ENCODE measurements around the gene WSCD2. TPM values are rescaled to one million over a fixed set of nuclear protein-coding genes. Genes with fewer than 3 reads are reported as not detected.

The WSCD2 gene
- polyA plus RNA-seq, 1 donor (not counting 4 experiments of a cell fraction or from before 2014, with no cell fraction given), result not detected

GRCh38 chr12:108128221-108129016 is 669 bp upstream of the WSCD2 start:
- H3K9me1 ChIP-seq (ENCODE audit: control insufficient read depth, extremely low read depth, insufficient read depth, low read length), result no peaks in the 10 kb centered on the region
- no peak overlapping the region for H3K4me3 ChIP-seq (ENCODE audit: control insufficient read depth in 2 of 3, extremely low read depth in 1 of 3, insufficient read depth in 2 of 3, low read depth in 1 of 3, low read length in 3 of 3)
- FAIRE-seq (no peak), DNase-seq (ENCODE audit: low read depth, low spot score) (no peak)
- no peaks in the 10 kb centered on the region for H3K79me2 ChIP-seq (ENCODE audit: control insufficient read depth, insufficient read depth, low read length)
- no peaks in the 10 kb centered on the region for H3K4me1 ChIP-seq (ENCODE audit: control insufficient read depth, extremely low read depth, insufficient read depth, low read length)
- H3K9me3 ChIP-seq (ENCODE audit: control insufficient read depth, low read depth, low read length), result no peaks in the 10 kb centered on the region
- no peak overlapping the region for H2AFZ ChIP-seq (ENCODE audit: control insufficient read depth, low read length)
- dilution Hi-C loops (cut with MboI; ENCODE audit: extremely low pct_ligation_motif_present, low sequenced_read_pairs), result no loop called here
- peaks cover 39% of the 10 kb centered on the region for H3K27me3 ChIP-seq (ENCODE audit: control insufficient read depth, extremely low read depth, insufficient read depth, low read length)
- no peak for TF ChIP-seq EZH2 (IDR thresholded peaks at IDR 0.05; ENCODE audit: low read length)
- TF ChIP-seq, protein P1, sequence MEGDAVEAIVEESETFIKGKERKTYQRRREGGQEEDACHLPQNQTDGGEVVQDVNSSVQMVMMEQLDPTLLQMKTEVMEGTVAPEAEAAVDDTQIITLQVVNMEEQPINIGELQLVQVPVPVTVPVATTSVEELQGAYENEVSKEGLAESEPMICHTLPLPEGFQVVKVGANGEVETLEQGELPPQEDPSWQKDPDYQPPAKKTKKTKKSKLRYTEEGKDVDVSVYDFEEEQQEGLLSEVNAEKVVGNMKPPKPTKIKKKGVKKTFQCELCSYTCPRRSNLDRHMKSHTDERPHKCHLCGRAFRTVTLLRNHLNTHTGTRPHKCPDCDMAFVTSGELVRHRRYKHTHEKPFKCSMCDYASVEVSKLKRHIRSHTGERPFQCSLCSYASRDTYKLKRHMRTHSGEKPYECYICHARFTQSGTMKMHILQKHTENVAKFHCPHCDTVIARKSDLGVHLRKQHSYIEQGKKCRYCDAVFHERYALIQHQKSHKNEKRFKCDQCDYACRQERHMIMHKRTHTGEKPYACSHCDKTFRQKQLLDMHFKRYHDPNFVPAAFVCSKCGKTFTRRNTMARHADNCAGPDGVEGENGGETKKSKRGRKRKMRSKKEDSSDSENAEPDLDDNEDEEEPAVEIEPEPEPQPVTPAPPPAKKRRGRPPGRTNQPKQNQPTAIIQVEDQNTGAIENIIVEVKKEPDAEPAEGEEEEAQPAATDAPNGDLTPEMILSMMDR (optimal IDR thresholded peaks at IDR 0.05 in 1 of 3, IDR thresholded peaks at IDR 0.05 in 1 of 3, conservative IDR thresholded peaks at IDR 0.05 in 1 of 3; ENCODE audit: extremely low read depth in 1 of 3, insufficient read depth in 2 of 3, low read length in 3 of 3), result no peak
- H3K4me2 ChIP-seq (ENCODE audit: control insufficient read depth, extremely low read depth, insufficient read depth, low read depth, low read length), result peak overlapping the region; percentile 33
- no peaks in the 10 kb centered on the region for H3K36me3 ChIP-seq (ENCODE audit: control insufficient read depth in 2 of 2, extremely low read depth in 1 of 2, insufficient read depth in 2 of 2, low read length in 2 of 2)
- no peaks in the 10 kb centered on the region for H4K20me1 ChIP-seq (ENCODE audit: control insufficient read depth, extremely low read depth, insufficient read depth, low read length)
- no peak overlapping the region for H3K27ac ChIP-seq (ENCODE audit: control insufficient read depth, insufficient read depth, low read length)
- H3K9ac ChIP-seq (ENCODE audit: control insufficient read depth, extremely low read depth, insufficient read depth, low read length), result no peak overlapping the region

DNA sequence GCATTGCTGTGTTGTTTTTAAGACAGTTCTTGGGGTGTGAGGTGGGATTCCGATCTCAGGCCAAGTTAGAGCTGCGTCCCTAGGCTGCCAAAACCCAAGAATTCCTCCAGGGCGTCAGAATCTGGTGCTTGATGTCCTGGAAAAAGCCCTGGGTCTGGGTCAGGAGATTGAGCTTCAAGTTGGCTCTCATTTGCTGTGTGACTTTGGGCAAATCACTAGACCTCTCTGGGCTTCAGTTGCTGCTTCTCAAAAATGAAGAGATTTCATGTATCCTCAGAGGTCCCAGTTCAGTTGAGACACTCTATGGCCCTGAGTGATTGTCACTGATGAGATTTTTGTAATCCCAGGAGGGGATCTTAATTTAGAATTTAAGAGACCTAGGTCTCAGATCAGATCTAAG is 1.9 kb downstream of the WSCD2 start:
- peaks cover 47% of the 10 kb centered on the region for H3K27me3 ChIP-seq (ENCODE audit: control insufficient read depth, extremely low read depth, insufficient read depth, low read length)
- H3K36me3 ChIP-seq (ENCODE audit: control insufficient read depth in 2 of 2, extremely low read depth in 1 of 2, insufficient read depth in 2 of 2, low read length in 2 of 2), result no peaks in the 10 kb centered on the region
- no peaks in the 10 kb centered on the region for H3K79me2 ChIP-seq (ENCODE audit: control insufficient read depth, insufficient read depth, low read length)
- TF ChIP-seq, protein P1 (optimal IDR thresholded peaks at IDR 0.05 in 1 of 3, IDR thresholded peaks at IDR 0.05 in 1 of 3, conservative IDR thresholded peaks at IDR 0.05 in 1 of 3; ENCODE audit: extremely low read depth in 1 of 3, insufficient read depth in 2 of 3, low read length in 3 of 3), result no peak
- TF ChIP-seq EZH2 (IDR thresholded peaks at IDR 0.05; ENCODE audit: low read length), result no peak
- no peaks in the 10 kb centered on the region for H3K9me1 ChIP-seq (ENCODE audit: control insufficient read depth, extremely low read depth, insufficient read depth, low read length)
- no peaks in the 10 kb centered on the region for H3K4me1 ChIP-seq (ENCODE audit: control insufficient read depth, extremely low read depth, insufficient read depth, low read length)
- FAIRE-seq, result no peak
- H3K27ac ChIP-seq (ENCODE audit: control insufficient read depth, insufficient read depth, low read length), result no peak overlapping the region
- H4K20me1 ChIP-seq (ENCODE audit: control insufficient read depth, extremely low read depth, insufficient read depth, low read length), result no peaks in the 10 kb centered on the region
- H3K4me2 ChIP-seq (ENCODE audit: control insufficient read depth, extremely low read depth, insufficient read depth, low read depth, low read length), result no peak overlapping the region
- dilution Hi-C loops (cut with MboI; ENCODE audit: extremely low pct_ligation_motif_present, low sequenced_read_pairs), result no loop called here
- no peak overlapping the region for H3K4me3 ChIP-seq (ENCODE audit: control insufficient read depth in 2 of 3, extremely low read depth in 1 of 3, insufficient read depth in 2 of 3, low read depth in 1 of 3, low read length in 3 of 3)
- H3K9me3 ChIP-seq (ENCODE audit: control insufficient read depth, low read depth, low read length), result no peaks in the 10 kb centered on the region
- no peak for DNase-seq (ENCODE audit: low read depth, low spot score)
- no peak overlapping the region for H3K9ac ChIP-seq (ENCODE audit: control insufficient read depth, extremely low read depth, insufficient read depth, low read length)
- H2AFZ ChIP-seq (ENCODE audit: control insufficient read depth, low read length), result no peak overlapping the region
